Panc1 (cell line): ENCODE results near the gene ZNF90.

ENCODE experiments used
- CTCF ChIP-seq: fragments of 450-650 bp; IDR thresholded peaks from 2 replicates; pipeline ENCODE4 v1.5.1; 2017; ENCODE audit warnings: mild to moderate bottlenecking
- POLR2AphosphoS5 ChIP-seq: IDR thresholded peaks from 2 replicates; pipeline ENCODE4 v1.6.1; 2012; ENCODE audit warnings: mild to moderate bottlenecking, low read depth, low read length, moderate library complexity
- SIN3A ChIP-seq: IDR thresholded peaks from 2 replicates; pipeline ENCODE4 v1.6.1; 2012; ENCODE audit warnings: low read depth, mild to moderate bottlenecking, low read length, moderate library complexity, borderline replicate concordance; ENCODE audit not compliant: insufficient read depth
- TCF7L2 ChIP-seq: IDR thresholded peaks from 2 replicates; pipeline ENCODE4 v1.6.1; 2011; ENCODE audit warnings: mild to moderate bottlenecking, low read depth, low read length, inconsistent platforms
- TF ChIP-seq, protein P1 (sequence below), 2 experiments: IDR thresholded peaks; 2 replicates each; pipeline ENCODE4 v1.6.1; 2011 to 2012; ENCODE audit warnings: low read depth in 2 of 2, control low read depth in 1 of 2, low read length in 1 of 2, mild to moderate bottlenecking in 1 of 2, moderate library complexity in 1 of 2; ENCODE audit not compliant: insufficient read depth in 1 of 2

DNA sequence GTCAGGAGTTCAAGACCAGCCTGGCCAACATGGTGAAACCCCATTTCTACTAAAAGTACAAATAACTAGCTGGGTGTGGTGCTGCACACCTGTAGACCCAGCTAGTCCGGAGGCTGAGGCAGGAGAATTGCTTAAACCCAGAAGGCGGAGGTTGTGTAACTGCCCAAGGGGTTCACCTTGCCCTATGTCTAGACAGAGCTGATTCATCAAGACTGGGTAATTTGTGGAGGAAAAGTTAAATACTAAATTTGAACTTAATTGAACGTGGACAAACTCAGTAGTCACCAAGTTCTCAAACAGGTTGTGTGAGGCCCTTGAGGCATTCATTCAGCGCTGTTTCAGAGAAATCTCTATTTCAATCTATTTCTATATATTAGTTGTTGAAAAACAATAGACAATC, 75.5 kb downstream of the ZNF90 start:
- TF ChIP-seq CTCF (no peak), SIN3A (no peak), POLR2AphosphoS5 (no peak), TCF7L2 (no peak)
- TF ChIP-seq, protein P1, sequence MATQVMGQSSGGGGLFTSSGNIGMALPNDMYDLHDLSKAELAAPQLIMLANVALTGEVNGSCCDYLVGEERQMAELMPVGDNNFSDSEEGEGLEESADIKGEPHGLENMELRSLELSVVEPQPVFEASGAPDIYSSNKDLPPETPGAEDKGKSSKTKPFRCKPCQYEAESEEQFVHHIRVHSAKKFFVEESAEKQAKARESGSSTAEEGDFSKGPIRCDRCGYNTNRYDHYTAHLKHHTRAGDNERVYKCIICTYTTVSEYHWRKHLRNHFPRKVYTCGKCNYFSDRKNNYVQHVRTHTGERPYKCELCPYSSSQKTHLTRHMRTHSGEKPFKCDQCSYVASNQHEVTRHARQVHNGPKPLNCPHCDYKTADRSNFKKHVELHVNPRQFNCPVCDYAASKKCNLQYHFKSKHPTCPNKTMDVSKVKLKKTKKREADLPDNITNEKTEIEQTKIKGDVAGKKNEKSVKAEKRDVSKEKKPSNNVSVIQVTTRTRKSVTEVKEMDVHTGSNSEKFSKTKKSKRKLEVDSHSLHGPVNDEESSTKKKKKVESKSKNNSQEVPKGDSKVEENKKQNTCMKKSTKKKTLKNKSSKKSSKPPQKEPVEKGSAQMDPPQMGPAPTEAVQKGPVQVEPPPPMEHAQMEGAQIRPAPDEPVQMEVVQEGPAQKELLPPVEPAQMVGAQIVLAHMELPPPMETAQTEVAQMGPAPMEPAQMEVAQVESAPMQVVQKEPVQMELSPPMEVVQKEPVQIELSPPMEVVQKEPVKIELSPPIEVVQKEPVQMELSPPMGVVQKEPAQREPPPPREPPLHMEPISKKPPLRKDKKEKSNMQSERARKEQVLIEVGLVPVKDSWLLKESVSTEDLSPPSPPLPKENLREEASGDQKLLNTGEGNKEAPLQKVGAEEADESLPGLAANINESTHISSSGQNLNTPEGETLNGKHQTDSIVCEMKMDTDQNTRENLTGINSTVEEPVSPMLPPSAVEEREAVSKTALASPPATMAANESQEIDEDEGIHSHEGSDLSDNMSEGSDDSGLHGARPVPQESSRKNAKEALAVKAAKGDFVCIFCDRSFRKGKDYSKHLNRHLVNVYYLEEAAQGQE (IDR thresholded peaks at IDR 0.05; ENCODE audit: insufficient read depth in 1 of 2, low read depth in 2 of 2, low read length in 1 of 2) = no peak
